T-helper 1 cell treated with Interleukin-12 subunit alpha and Interleukin-12 subunit beta and Interleukin-4 antibody, amounts not matched to agents 30 μg/mL and 1 μg/mL, for 36 hours (primary cell): ENCODE measurements around the gene OR6X1.
"Not testable (repeated sequence)": the region's sequence is repeated elsewhere in the genome, so short reads cannot be mapped to it uniquely, and the experiment has no call there.

Source experiments
- H3K27ac Mint-ChIP-seq: one replicate; pipeline ENCODE4 v1.8.0; 2021; ENCODE audit warnings: mild to moderate bottlenecking, mixed read lengths
- H3K27me3 Mint-ChIP-seq: one replicate; pipeline ENCODE4 v1.8.0; 2021; ENCODE audit warnings: low read depth, mixed read lengths
- H3K36me3 Mint-ChIP-seq: one replicate; pipeline ENCODE4 v1.8.0; 2021; ENCODE audit warnings: low read depth, mixed read lengths
- H3K4me1 Mint-ChIP-seq: one replicate; pipeline ENCODE4 v1.8.0; 2021; ENCODE audit warnings: low read depth, mixed read lengths
- H3K4me3 Mint-ChIP-seq: one replicate; pipeline ENCODE4 v1.8.0; 2021; ENCODE audit warnings: mild to moderate bottlenecking, moderate library complexity, mixed read lengths
- H3K9me3 Mint-ChIP-seq: one replicate; pipeline ENCODE4 v1.8.0; 2021; ENCODE audit warnings: mixed read lengths

The OR6X1 gene

GRCh38 chr11:123741159-123742030 lies 12.9 kb downstream of the OR6X1 start, which contains the start of gene ZNF202:
Gene ZNF202, minus strand, starts transcription at chr11:123741660. Its CDS starts 10,772 bp downstream, at chr11:123730888.
- Mint-ChIP-seq H3K27me3 (peaks cover 16% of the 10 kb centered on the region), H3K27ac (peak within 1 kb of the TSS; percentile 89), H3K4me1 (peaks cover 23% of the 10 kb centered on the region), H3K36me3 (peaks cover 12% of the 10 kb centered on the region), H3K9me3 (no peaks in the 10 kb centered on the region), H3K4me3 (peak within 1 kb of the TSS; percentile 84)

DNA sequence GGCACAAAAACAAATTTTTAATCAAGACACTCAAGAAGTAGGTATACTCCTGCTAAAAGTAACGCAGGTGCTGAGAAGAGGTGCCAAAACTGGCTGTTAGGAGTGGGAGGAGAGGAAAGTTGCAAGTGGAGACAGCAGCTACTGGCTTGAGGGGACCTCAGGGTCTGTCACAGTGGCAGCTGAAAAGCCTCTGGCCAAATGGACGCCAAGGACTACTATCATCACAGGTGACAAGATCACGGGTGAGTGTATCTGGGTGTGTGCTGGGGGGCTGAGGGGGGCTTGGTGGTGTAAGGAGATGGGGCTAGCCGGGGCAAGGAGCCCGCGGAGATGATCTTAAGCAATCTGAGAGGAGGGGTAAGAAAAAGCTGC lies 13.5 kb downstream of the OR6X1 start:
- Mint-ChIP-seq H3K4me3 (peak overlapping the region; percentile 84), H3K36me3 (peaks cover 12% of the 10 kb centered on the region), H3K27ac (peak overlapping the region; percentile 78), H3K4me1 (peaks cover 23% of the 10 kb centered on the region), H3K9me3 (no peaks in the 10 kb centered on the region), H3K27me3 (peaks cover 10% of the 10 kb centered on the region)

DNA sequence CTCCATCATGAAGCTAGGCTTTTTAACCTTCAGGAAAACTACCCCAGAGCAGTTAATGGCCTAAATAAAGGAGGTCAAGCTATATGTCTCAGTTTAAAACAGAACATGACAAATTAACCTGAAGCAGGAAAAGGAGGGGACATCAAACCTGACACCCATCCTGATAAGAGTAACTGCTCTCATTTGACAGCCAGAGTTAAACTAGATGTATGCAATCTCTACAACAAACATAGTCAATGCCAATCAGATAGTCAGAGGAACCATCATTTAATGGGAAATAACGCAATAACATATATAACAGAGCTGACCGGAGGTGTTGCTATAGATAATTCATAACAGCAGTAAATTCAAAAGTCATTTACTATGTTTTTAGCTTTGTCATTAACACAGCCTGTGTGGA lies 15.9 kb downstream of the OR6X1 start:
- Mint-ChIP-seq H3K9me3 (no peaks in the 10 kb centered on the region), H3K27me3 (no peaks in the 10 kb centered on the region), H3K4me3 (no peak overlapping the region), H3K36me3 (peaks cover 20% of the 10 kb centered on the region), H3K27ac (no peak overlapping the region), H3K4me1 (peaks cover 26% of the 10 kb centered on the region)

DNA sequence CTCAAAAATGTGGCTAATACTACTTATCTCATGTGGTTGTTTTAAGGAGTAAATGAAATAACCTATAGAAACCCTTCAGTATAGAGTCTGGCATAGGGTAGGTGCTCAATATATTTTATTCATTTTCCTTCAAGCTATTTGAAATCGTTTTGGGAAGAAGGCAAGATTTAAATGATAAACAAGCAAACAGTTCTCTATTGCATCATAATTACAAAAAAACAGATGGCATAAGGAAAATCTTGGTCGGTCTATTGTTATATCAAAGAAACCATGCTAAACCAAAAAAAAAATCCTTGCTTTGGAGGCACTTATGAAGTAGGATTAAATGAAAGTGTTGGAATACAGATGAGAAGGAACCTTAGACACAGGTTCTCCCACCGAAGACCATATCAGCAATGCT lies 17.5 kb downstream of the OR6X1 start:
- Mint-ChIP-seq H3K4me1 (peaks cover 19% of the 10 kb centered on the region), H3K27me3 (no peaks in the 10 kb centered on the region), H3K36me3 (peaks cover 20% of the 10 kb centered on the region), H3K27ac (no peak overlapping the region), H3K9me3 (no peaks in the 10 kb centered on the region), H3K4me3 (no peak overlapping the region)

- Mint-ChIP-seq H3K36me3 (peaks cover 59% of the 10 kb centered on the region), H3K27me3 (no peaks in the 10 kb centered on the region), H3K4me3 (no peak overlapping the region), H3K9me3 (peaks cover 21% of the 10 kb centered on the region), H3K27ac (no peak overlapping the region), H3K4me1 (peaks cover 2% of the 10 kb centered on the region)
Measured at GRCh38 chr11:123729602-123730001, 24.7 kb downstream of the OR6X1 start.

DNA sequence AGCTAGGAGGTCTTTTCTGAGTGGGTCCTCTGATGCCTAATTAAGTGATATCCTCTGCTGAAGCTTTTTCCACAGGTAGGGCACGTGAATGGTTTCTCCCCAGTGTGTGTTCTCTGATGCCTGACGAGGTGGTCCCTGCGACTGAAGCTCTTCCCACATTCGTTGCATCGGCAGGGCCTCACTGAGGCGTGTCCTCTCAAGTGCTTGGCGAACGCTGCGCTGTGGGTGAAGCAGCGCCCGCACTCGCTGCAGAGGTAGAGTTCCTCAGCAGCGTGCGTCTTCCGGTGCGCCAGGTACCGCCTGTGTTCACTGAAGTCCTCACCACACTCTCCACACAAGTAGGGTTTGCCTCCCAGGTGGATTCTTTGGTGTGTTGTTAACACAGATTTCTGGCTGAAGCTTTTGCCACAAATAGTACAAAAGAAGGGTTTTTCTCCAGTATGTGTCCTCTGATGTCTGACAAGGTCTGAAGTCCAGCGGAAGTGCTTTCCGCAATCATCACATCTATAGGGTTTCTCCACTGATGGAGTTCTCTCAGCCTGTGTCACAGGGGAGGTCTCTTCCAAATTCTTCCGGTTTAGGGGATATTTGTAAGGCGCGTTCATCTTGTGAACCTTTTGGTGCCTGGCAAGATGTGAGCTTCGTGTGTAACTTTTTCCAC lies 28.2 kb downstream of the OR6X1 start:
- Mint-ChIP-seq H3K4me3 (no peak overlapping the region), H3K36me3 (peaks cover 58% of the 10 kb centered on the region), H3K27me3 (no peaks in the 10 kb centered on the region), H3K27ac (no peak overlapping the region), H3K4me1 (no peaks in the 10 kb centered on the region), H3K9me3 (peaks cover 21% of the 10 kb centered on the region)

GRCh38 chr11:123719452-123719851 lies 34.9 kb downstream of the OR6X1 start:
- Mint-ChIP-seq H3K36me3 (peaks cover 2% of the 10 kb centered on the region), H3K4me3 (no peak overlapping the region), H3K27ac (no peak overlapping the region)

GRCh38 chr11:123718469-123718868 lies 35.8 kb downstream of the OR6X1 start:
- Mint-ChIP-seq H3K4me3 (no peak overlapping the region), H3K9me3 (no peaks in the 10 kb centered on the region), H3K4me1 (no peaks in the 10 kb centered on the region), H3K27ac (no peak overlapping the region), H3K27me3 (peaks cover 19% of the 10 kb centered on the region), H3K36me3 (no peaks in the 10 kb centered on the region)

More at GRCh38 chr11:123719452-123719851, 34.9 kb downstream of the OR6X1 start:
- Mint-ChIP-seq H3K27me3 (peaks cover 19% of the 10 kb centered on the region), H3K4me1 (no peaks in the 10 kb centered on the region), H3K9me3 (no peaks in the 10 kb centered on the region)

GRCh38 chr11:123718063-123718462 lies 36.3 kb downstream of the OR6X1 start:
- Mint-ChIP-seq H3K9me3 (no peaks in the 10 kb centered on the region), H3K36me3 (no peaks in the 10 kb centered on the region), H3K4me3 (no peak overlapping the region), H3K27ac (no peak overlapping the region), H3K27me3 (peaks cover 19% of the 10 kb centered on the region), H3K4me1 (no peaks in the 10 kb centered on the region)

GRCh38 chr11:123712627-123713026 lies 41.7 kb downstream of the OR6X1 start:
- H3K9me3 Mint-ChIP-seq, H3K4me3 Mint-ChIP-seq, H3K36me3 Mint-ChIP-seq, H3K27ac Mint-ChIP-seq, H3K4me1 Mint-ChIP-seq: not testable (repeated sequence)
- H3K27me3 Mint-ChIP-seq, result peaks cover 35% of the 10 kb centered on the region

GRCh38 chr11:123707606-123708205 lies 46.6 kb downstream of the OR6X1 start:
- Mint-ChIP-seq H3K27ac (no peak overlapping the region), H3K27me3 (peaks cover 12% of the 10 kb centered on the region), H3K36me3 (no peaks in the 10 kb centered on the region), H3K4me3 (no peak overlapping the region), H3K9me3 (no peaks in the 10 kb centered on the region), H3K4me1 (no peaks in the 10 kb centered on the region)

GRCh38 chr11:123707206-123707605 lies 47.1 kb downstream of the OR6X1 start:
- Mint-ChIP-seq H3K36me3 (no peaks in the 10 kb centered on the region), H3K27ac (no peak overlapping the region), H3K27me3 (peaks cover 9% of the 10 kb centered on the region), H3K9me3 (no peaks in the 10 kb centered on the region), H3K4me1 (no peaks in the 10 kb centered on the region), H3K4me3 (no peak overlapping the region)

DNA sequence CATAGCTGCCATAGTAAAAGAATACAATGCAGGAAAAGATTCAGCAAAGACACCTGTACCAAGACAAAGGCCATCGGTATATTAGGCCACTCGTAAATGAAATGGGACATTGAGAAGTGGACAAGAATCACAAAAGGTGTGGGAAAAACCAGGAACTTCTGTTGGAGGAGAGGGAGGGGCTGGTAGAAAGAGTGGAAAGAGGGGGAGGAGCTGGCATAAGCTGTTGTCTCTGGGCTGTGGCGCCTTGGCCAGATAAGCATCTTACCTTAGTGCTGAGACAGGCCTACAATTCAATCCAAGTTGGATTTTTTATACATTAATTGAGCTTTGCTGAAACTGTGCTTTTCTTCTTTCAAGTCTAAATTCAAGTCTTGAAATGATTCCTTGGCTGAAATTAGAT lies 50.0 kb downstream of the OR6X1 start:
- Mint-ChIP-seq H3K9me3 (no peaks in the 10 kb centered on the region), H3K4me3 (no peak overlapping the region), H3K27me3 (peaks cover 15% of the 10 kb centered on the region), H3K27ac (no peak overlapping the region), H3K36me3 (no peaks in the 10 kb centered on the region), H3K4me1 (peaks cover 2% of the 10 kb centered on the region)
